Right lobe of liver (tissue), 6 donors: ENCODE data around the gene PFKP. TPM values are rescaled to one million over a fixed set of nuclear protein-coding genes. Genes with fewer than 3 reads are reported as not detected.
A peak's percentile ranks its signal among the peaks of the same experiment; 100 is the strongest.

Experiments
- ATAC-seq, 4 donors: fragments of 200-7000 bp; cut with Tn5 transposase; one replicate each; pipeline ENCODE4 v1.9.1; 2020; ENCODE audit warnings: mild to moderate bottlenecking in 4 of 4, moderate library complexity in 4 of 4
- DNase-seq, 3 donors: peaks; one replicate each; pipeline ENCODE4 v3.0.0-alpha.2; 2020
- H3K27ac ChIP-seq, 3 donors: fragments of 200-600 bp; one replicate each; pipeline ENCODE4 v1.8.0; 2022
- H3K27me3 ChIP-seq, 2 donors: fragments of 200-600 bp; one replicate each; pipeline ENCODE4 v1.8.0; 2022
- H3K36me3 ChIP-seq, 4 donors: fragments of 200-600 bp; sonication (generic) in 1 of 4; one replicate each; pipeline versions ENCODE4 v1.5.1 to v1.8.0; 2017 to 2022; ENCODE audit warnings: control low read depth in 1 of 4
- H3K4me1 ChIP-seq, 4 donors: fragments of 200-600 bp; sonication (generic) in 1 of 4; one replicate each; pipeline versions ENCODE4 v1.5.1 to v1.8.0; 2017 to 2022; ENCODE audit warnings: control low read depth in 1 of 4
- H3K4me3 ChIP-seq, 3 donors: fragments of 200-600 bp; one replicate each; pipeline ENCODE4 v1.8.0; 2022
- H3K9me3 ChIP-seq, 4 donors: fragments of 200-600 bp; sonication (generic) in 1 of 4; one replicate each; pipeline versions ENCODE4 v1.5.1 to v1.8.0; 2017 to 2022; ENCODE audit warnings: control low read depth in 1 of 4
- CTCF ChIP-seq, 4 donors: fragments of 200-600 bp in 3 of 4; fragments of 450-650 bp in 1 of 4; IDR thresholded peaks; one replicate each; pipeline versions ENCODE4 v1.5.1 to v1.8.0; 2016 to 2022; ENCODE audit warnings: antibody characterized with exemption in 4 of 4, mild to moderate bottlenecking in 2 of 4
- POLR2A ChIP-seq: fragments of 450-650 bp; IDR thresholded peaks from one replicate; pipeline ENCODE4 v1.6.1; 2017; ENCODE audit warnings: antibody characterized with exemption, mild to moderate bottlenecking
- WGBS: methylation state at CpG from one replicate; pipeline ENCODE4 v1.1.6; 2018; ENCODE audit warnings: low coverage, low lambda C conversion rate; ENCODE audit not compliant: insufficient coverage; ENCODE audit errors: missing lambda C conversion rate; 5-methylcytosine and 5-hydroxymethylcytosine counted together
- intact Hi-C, 2 donors: fragments of 100-400 bp; cut with DNase I; formaldehyde crosslinking; loops; one replicate each; pipeline versions ENCODE4 v1.11.2 to v1.14.1; 2022
- total RNA-seq, 6 experiments: library from RNA; depleted of rRNA in 2 of 6; stranded (reverse); fragments of >200 nt in 2 of 6; fragmentation: NEBNext Ultra II Directional in 3 of 6; extraction: Animal tissue kit (Norgen Biotek cat#: 25700) in 3 of 6; gene quantifications; one replicate each; pipeline versions ENCODE4 v1.1.0 to v1.2.4, GENCODE V29; 2016 to 2023
- donor health status: DM: no; HTN: yes; CAD: no.
- donor health status: DM: no; HTN: no; CAD: no.
- donor health status: DM: no; HTN: no; CAD: no.
- donor health status: DM: no; HTN: yes; CAD: no.
- donor health status: DM: no; HTN: yes; CAD: no.

Gene PFKP
- total RNA-seq, 6 experiments from 2014 or later = 0.66 to 24.1 (median 9.2) TPM

- Histone ChIP-seq H3K4me1 (no peaks in the 10 kb centered on the region), H3K27ac (no peak overlapping the region), H3K9me3 (no peaks in the 10 kb centered on the region), H3K4me3 (no peak overlapping the region), H3K36me3 (no peaks in the 10 kb centered on the region), H3K27me3 (no peaks in the 10 kb centered on the region)
- 15% methylated on average over 14 of the region's 16 CpGs for WGBS
- ATAC-seq (peak; percentile 70 to 81 (median 76)), DNase-seq (peak in 1 of 3 donors; percentile 48)
- TF ChIP-seq CTCF (IDR thresholded peaks at IDR 0.05) (peak; percentile 47 to 63 (median 52)), POLR2A (no peak)
- intact Hi-C loops = loop anchor here in 1 of 2 donors (10.0 kb wide), 1 partner anchor 119 kb away; no protein-coding TSS in a partner anchor
These were observed 23.6 kb upstream of the PFKP start for GRCh38 chr10:3043512-3044368.

- H3K27ac ChIP-seq = no peak overlapping the region
These were observed 21.7 kb upstream of the PFKP start for GRCh38 chr10:3045471-3046209.

GRCh38 chr10:3046210-3046779 is 21.1 kb upstream of the PFKP start:
- no peak overlapping the region for H3K4me3 ChIP-seq
- H3K27me3 ChIP-seq = no peaks in the 10 kb centered on the region
- H3K4me1 ChIP-seq = no peaks in the 10 kb centered on the region
- H3K36me3 ChIP-seq = no peaks in the 10 kb centered on the region
- TF ChIP-seq POLR2A = no peak
- no peak for TF ChIP-seq CTCF (IDR thresholded peaks at IDR 0.05)
- H3K27ac ChIP-seq = no peak overlapping the region
- H3K9me3 ChIP-seq = no peaks in the 10 kb centered on the region
- WGBS = 75% methylated on average over 2 of the region's 6 CpGs
- DNase-seq (no peak), ATAC-seq (peak in 2 of 4 donors; percentile 14 to 33)
- intact Hi-C loops = loop anchor here in 1 of 2 donors (10.0 kb wide), 1 partner anchor 121 kb away; no protein-coding TSS in a partner anchor

More at GRCh38 chr10:3045471-3046209, 21.7 kb upstream of the PFKP start:
- Histone ChIP-seq H3K4me1 (no peaks in the 10 kb centered on the region), H3K9me3 (no peaks in the 10 kb centered on the region), H3K27me3 (no peaks in the 10 kb centered on the region), H3K4me3 (no peak overlapping the region), H3K36me3 (no peaks in the 10 kb centered on the region)
- intact Hi-C loops = loop anchor here in 1 of 2 donors (10.0 kb wide), 1 partner anchor 121 kb away; no protein-coding TSS in a partner anchor
- 51% methylated on average over 4 of the region's 11 CpGs for WGBS
- TF ChIP-seq POLR2A (no peak), CTCF (IDR thresholded peaks at IDR 0.05) (no peak)
- peak; percentile 32 to 86 (median 52) for ATAC-seq
- DNase-seq = peak in 1 of 3 donors; percentile 40

GRCh38 chr10:3046981-3047547 is 20.3 kb upstream of the PFKP start:
- Histone ChIP-seq H3K4me1 (no peaks in the 10 kb centered on the region), H3K36me3 (no peaks in the 10 kb centered on the region), H3K4me3 (no peak overlapping the region), H3K27ac (no peak overlapping the region), H3K9me3 (no peaks in the 10 kb centered on the region), H3K27me3 (no peaks in the 10 kb centered on the region)
- ATAC-seq = no peak
- 31% methylated on average over 5 of the region's 8 CpGs for WGBS
- TF ChIP-seq POLR2A (no peak), CTCF (IDR thresholded peaks at IDR 0.05) (no peak)
- no peak for DNase-seq
- intact Hi-C loops = loop anchor here in 1 of 2 donors (10.0 kb wide), 1 partner anchor 122 kb away; no protein-coding TSS in a partner anchor
